Stimulated activated CD4-positive, alpha-beta T cell treated with anti-CD3 and anti-CD28 coated beads, Interleukin-4, amount 100 ng/mL, for 1 hour (primary cell): ENCODE results near the gene GBP5.
A peak's percentile ranks its signal among the peaks of the same experiment; 100 is the strongest.
"Not testable (repeated sequence)": the region's sequence is repeated elsewhere in the genome, so short reads cannot be mapped to it uniquely, and the experiment has no call there.

ENCODE experiments used
- DNase-seq: peaks from one replicate; pipeline ENCODE4 v3.0.0-alpha.2; 2020

GBP5 gene

GRCh38 chr1:89272269-89273041, at the start of gene GBP5:
GBP5 (minus strand) TSS chr1:89272860; CDS start chr1:89269555, 3,305 bp downstream.
- peak; percentile 56 for DNase-seq

GRCh38 chr1:89322402-89322801, 49.7 kb upstream of the GBP5 start:
- no peak for DNase-seq

GRCh38 chr1:89312572-89312971, 39.9 kb upstream of the GBP5 start:
- no peak for DNase-seq

GRCh38 chr1:89311757-89312156, 39.1 kb upstream of the GBP5 start:
- DNase-seq, result no peak

- no peak for DNase-seq
These were observed 38.3 kb upstream of the GBP5 start for GRCh38 chr1:89310976-89311375.

GRCh38 chr1:89310505-89310904, 37.8 kb upstream of the GBP5 start:
- no peak for DNase-seq

GRCh38 chr1:89309828-89310227, 37.2 kb upstream of the GBP5 start:
- DNase-seq, result no peak

- no peak for DNase-seq
These were observed 33.6 kb upstream of the GBP5 start for GRCh38 chr1:89306273-89306672.

GRCh38 chr1:89305493-89305892, 32.8 kb upstream of the GBP5 start:
- DNase-seq, result no peak

- no peak for DNase-seq
These were observed 32.0 kb upstream of the GBP5 start for GRCh38 chr1:89304572-89305230.

- DNase-seq, result no peak
These were observed 30.2 kb upstream of the GBP5 start for GRCh38 chr1:89302697-89303332.

- DNase-seq, result peak; percentile 22
These were observed 27.2 kb upstream of the GBP5 start for GRCh38 chr1:89299739-89300463.

GRCh38 chr1:89298461-89298860, 25.8 kb upstream of the GBP5 start:
- no peak for DNase-seq

GRCh38 chr1:89295187-89295586, 22.5 kb upstream of the GBP5 start:
- DNase-seq, result no peak

- DNase-seq, result no peak
These were observed 18.6 kb upstream of the GBP5 start for GRCh38 chr1:89291276-89291675.

- no peak for DNase-seq
These were observed 15.3 kb upstream of the GBP5 start for GRCh38 chr1:89288051-89288340.

- DNase-seq, result no peak
These were observed 14.8 kb upstream of the GBP5 start for GRCh38 chr1:89287181-89288050.

GRCh38 chr1:89286549-89287180, 14.0 kb upstream of the GBP5 start:
- DNase-seq, result no peak

GRCh38 chr1:89285745-89286380, 13.2 kb upstream of the GBP5 start:
- DNase-seq, result no peak

- not testable (repeated sequence) for DNase-seq
These were observed 11.6 kb upstream of the GBP5 start for GRCh38 chr1:89284078-89284763.

- no peak for DNase-seq
These were observed 8.1 kb upstream of the GBP5 start for GRCh38 chr1:89280766-89281165.
